ENCODE results near the gene MED19.

GRCh38 chr11:57667736-57668433, 44.1 kb downstream of the MED19 start, which contains the start of gene ZDHHC5:
- TF ChIP-seq CTCF (IDR thresholded peaks at IDR 0.05), result peak; percentile 56; the same call in 1 of the 2 replicates
- TF ChIP-seq POLR2AphosphoS5 (IDR thresholded peaks at IDR 0.05; ENCODE audit: low read depth, low read length), result peak; percentile 77
- TF ChIP-seq REST (IDR thresholded peaks at IDR 0.05; ENCODE audit: insufficient read depth in 1 of 2, low read depth in 2 of 2, low read length in 1 of 2), result no peak
- TF ChIP-seq SIN3A (IDR thresholded peaks at IDR 0.05; ENCODE audit: borderline replicate concordance, insufficient read depth, low read depth, low read length), result peak; percentile 87; the same call in 1 of the 2 replicates
